GM12878 (cell line): Measurements from ENCODE around the gene DEFB123. TPM values are rescaled to one million over a fixed set of nuclear protein-coding genes. Genes with fewer than 3 reads are reported as not detected.
A peak's percentile ranks its signal among the peaks of the same experiment; 100 is the strongest.

Experiments
- ATAC-seq: fragments of 200-7000 bp; cut with Tn5 transposase; 3 replicates; pipeline ENCODE4 v1.9.1; 2020; ENCODE audit warnings: mild to moderate bottlenecking, moderate library complexity
- BruUV-seq: library from RNA; stranded (reverse); fragments of 400-500 nt; replicated peaks from 2 replicates; lab custom pipeline; 2021; lab: Mats Ljungman, UMichigan
- CTCF ChIA-PET: fragments of 300-600 bp; sonication (Branson Sonifier 250); formaldehyde crosslinking; extraction: SDS; loops from one replicate; lab custom pipeline; 2021; ENCODE audit warnings: inconsistent platforms; lab: Yijun Ruan, JAX
- POLR2A ChIA-PET: fragments of 350-600 bp; formaldehyde crosslinking; extraction: SDS; loops from one replicate; lab custom pipeline; 2021; ENCODE audit warnings: inconsistent platforms; lab: Charles Lee
- RAD21 ChIA-PET: fragments of 300-600 bp; sonication (Branson Sonifier 250); formaldehyde crosslinking; loops from one replicate; lab custom pipeline; 2023; ENCODE audit warnings: antibody characterized with exemption; ENCODE audit not compliant: unreplicated experiment; lab: Charles Lee
- SMC1A ChIA-PET: fragments of 300-600 bp; sonication (Branson Sonifier 250); formaldehyde crosslinking; loops from one replicate; lab custom pipeline; 2023; ENCODE audit not compliant: unreplicated experiment, uncharacterized antibody; lab: Charles Lee
- DNase-seq: peaks from one replicate; pipeline ENCODE4 v3.0.0-alpha.2; 2011; ENCODE audit warnings: low read depth, low spot score
- FAIRE-seq: peaks from 3 replicates; lab custom pipeline; 2011; peaks lifted over from hg19 to GRCh38; lab: Jason Lieb, UNC
- H2AFZ ChIP-seq: 2 replicates; pipeline ENCODE4 v1.6.0; 2011; ENCODE audit warnings: low read depth, low read length, control low read depth; ENCODE audit not compliant: control insufficient read depth
- H3K27ac ChIP-seq: 2 replicates; pipeline ENCODE4 v1.5.1; 2011; ENCODE audit warnings: control low read depth; ENCODE audit not compliant: control insufficient read depth, insufficient read depth
- H3K27me3 ChIP-seq, 2 experiments: replicated peaks in 1 of 2; 2 replicates each; pipeline versions ENCODE4 v1.6.0 to v1.6.1; 2011; ENCODE audit warnings: low read length in 1 of 2; ENCODE audit not compliant: control insufficient read depth in 2 of 2, insufficient read depth in 2 of 2
- H3K36me3 ChIP-seq, 2 experiments: 2 replicates each; pipeline ENCODE4 v1.5.1; 2011; ENCODE audit warnings: low read length in 1 of 2; ENCODE audit not compliant: control insufficient read depth in 2 of 2, insufficient read depth in 2 of 2
- H3K4me1 ChIP-seq: 2 replicates; pipeline ENCODE4 v1.6.1; 2011; ENCODE audit warnings: mild to moderate bottlenecking, low read length, moderate library complexity, mixed read lengths; ENCODE audit not compliant: control insufficient read depth, insufficient read depth
- H3K4me2 ChIP-seq: 2 replicates; pipeline ENCODE4 v1.6.0; 2011; ENCODE audit warnings: control low read depth; ENCODE audit not compliant: control insufficient read depth, insufficient read depth
- H3K4me3 ChIP-seq: fragments of 200-600 bp; sonication (generic); 2 replicates; pipeline ENCODE4 v1.5.1; 2016
- H3K79me2 ChIP-seq: 2 replicates; pipeline ENCODE4 v1.6.0; 2011; ENCODE audit warnings: low read length; ENCODE audit not compliant: control insufficient read depth, insufficient read depth
- H3K9ac ChIP-seq: 2 replicates; pipeline ENCODE4 v1.8.0; 2011; ENCODE audit warnings: low read length, control low read depth, mixed read lengths; ENCODE audit not compliant: control insufficient read depth, insufficient read depth
- H3K9me3 ChIP-seq: replicated peaks from 3 replicates; pipeline ENCODE4 v1.5.1; 2011; ENCODE audit warnings: mild to moderate bottlenecking, low read length; ENCODE audit not compliant: control insufficient read depth, insufficient read depth
- H4K20me1 ChIP-seq: 2 replicates; pipeline ENCODE4 v1.6.0; 2011; ENCODE audit not compliant: control insufficient read depth, insufficient read depth
- ASH2L ChIP-seq: fragments of 300-600, 200-600 bp; sonication (generic); IDR thresholded peaks from 2 replicates; pipeline ENCODE4 v1.6.1; 2017; ENCODE audit warnings: low read depth, mild to moderate bottlenecking, borderline replicate concordance
- BMI1 ChIP-seq: fragments of 450-650 bp; IDR thresholded peaks from 2 replicates; pipeline ENCODE4 v1.6.1; 2016; ENCODE audit warnings: mild to moderate bottlenecking, moderate library complexity, borderline replicate concordance
- EED ChIP-seq: sonication (generic); IDR thresholded peaks from 2 replicates; pipeline ENCODE4 v1.6.1; 2016; ENCODE audit warnings: antibody characterized with exemption, low read depth
- LARP7 ChIP-seq: fragments of 450-650 bp; IDR thresholded peaks from 2 replicates; pipeline ENCODE4 v1.6.1; 2017; ENCODE audit warnings: mild to moderate bottlenecking
- MTA2 ChIP-seq: fragments of 450-650 bp; IDR thresholded peaks from 2 replicates; pipeline ENCODE4 v1.6.1; 2016; ENCODE audit warnings: low read depth, mild to moderate bottlenecking, moderate library complexity
- NFIC ChIP-seq: IDR thresholded peaks from 2 replicates; pipeline ENCODE4 v1.6.1; 2012; ENCODE audit warnings: low read depth, mild to moderate bottlenecking, inconsistent platforms, low read length, moderate library complexity
- PBX3 ChIP-seq: IDR thresholded peaks from 2 replicates; pipeline ENCODE4 v1.6.1; 2011; ENCODE audit warnings: mild to moderate bottlenecking, low read depth, low read length, moderate library complexity; ENCODE audit not compliant: insufficient replicate concordance
- RAD21 ChIP-seq: IDR thresholded peaks from 2 replicates; pipeline ENCODE4 v1.6.1; 2011; ENCODE audit warnings: mild to moderate bottlenecking, low read depth, low read length, moderate library complexity; ENCODE audit not compliant: insufficient read depth
- RCOR1 ChIP-seq: conservative IDR thresholded peaks from 2 replicates; pipeline ENCODE4 v1.6.1; 2012; ENCODE audit warnings: low read depth, low read length, improper control_type of control experiment
- SIX5 ChIP-seq: IDR thresholded peaks from 2 replicates; pipeline ENCODE4 v1.6.1; 2011; ENCODE audit warnings: mild to moderate bottlenecking, low read depth, low read length, moderate library complexity; ENCODE audit not compliant: severe bottlenecking
- STAT3 ChIP-seq: IDR thresholded peaks from 2 replicates; pipeline ENCODE4 v1.6.1; 2011; ENCODE audit warnings: low read depth, low read length, improper control_type of control experiment
- WGBS: methylation state at CpG from one replicate; pipeline ENCODE4 v1.1.6; 2016; ENCODE audit warnings: low lambda C conversion rate; ENCODE audit not compliant: insufficient replicate concordance, insufficient coverage; ENCODE audit errors: missing lambda C conversion rate; 5-methylcytosine and 5-hydroxymethylcytosine counted together
- in situ Hi-C: fragments of 300-500 bp; cut with MboI; formaldehyde crosslinking; loops from 9 replicates; pipeline ENCODE4 v1.14.3; 2018; ENCODE audit warnings: mixed read lengths
- intact Hi-C: fragments of 100-400 bp; cut with micrococcal nuclease; formaldehyde crosslinking; loops from one replicate; pipeline ENCODE4 v1.14.2; 2022; ENCODE audit not compliant: unreplicated experiment
- polyA plus RNA-seq, 11 experiments: library from polyadenylated mRNA; depleted of rRNA in 4 of 11; unstranded in 6 of 11; stranded (reverse) in 5 of 11; fragments of >200 nt; fragmentation: Nextera tagmentation in 4 of 11; fragmentation: Illumina TruSeq in 1 of 11; extraction: Ambion mirVana in 4 of 11; extraction: Trizol in 1 of 11; gene quantifications; 1 replicate in 1 of 11; 2 replicates in 10 of 11; pipeline versions ENCODE4 v1.2.1 to v1.2.3, GENCODE V29; 2011 to 2016; ENCODE audit warnings: inconsistent platforms in 2 of 11, missing spikeins in 2 of 11, low read depth in 1 of 11
- total RNA-seq, 4 experiments: library from RNA; depleted of rRNA in 3 of 4; stranded (reverse); fragments of >200 nt in 3 of 4; fragmentation: Illumina TruSeq in 1 of 4; extraction: Trizol in 1 of 4; gene quantifications; 2 replicates each; pipeline versions ENCODE4 v1.2.1 to v1.2.3, GENCODE V29; 2013 to 2021

Gene DEFB123
- total and polyA plus RNA-seq, 10 of the 15 experiments (the other 5 are each of a cell fraction or from before 2014, with no cell fraction given), result not detected

GRCh38 chr20:31473331-31474096, 33.1 kb downstream of the DEFB123 start:
- DNase-seq (no peak), FAIRE-seq (no peak), ATAC-seq (peak; percentile 38)
- Histone ChIP-seq H3K9me3 (no peaks in the 10 kb centered on the region), H3K79me2 (no peaks in the 10 kb centered on the region), H3K27me3 (peaks cover 10 to 13% of the 10 kb centered on the region in 2 experiments), H4K20me1 (no peaks in the 10 kb centered on the region), H3K36me3 (no peaks in the 10 kb centered on the region), H3K9ac (no peak overlapping the region), H3K27ac (no peak overlapping the region), H3K4me3 (no peak overlapping the region), H3K4me2 (no peak overlapping the region), H2AFZ (no peak overlapping the region), H3K4me1 (peaks cover 4% of the 10 kb centered on the region)
- in situ Hi-C loops (no loop called here), intact Hi-C loops (no loop called here)
- 59% methylated on average over 5 of the region's 5 CpGs for WGBS
- ChIA-PET SMC1A (interaction anchor here (1.0 kb wide), 2 partner anchors 12 to 30 kb away, joined by 3 to 4 read pairs; no protein-coding TSS in a partner anchor), POLR2A (no interaction called here), RAD21 (interaction anchor here (1.4 kb wide), 1 partner anchor 29 kb away, joined by 5 read pairs; no protein-coding TSS in a partner anchor), CTCF (interaction anchor here (0.6 to 2.7 kb wide), 5 partner anchors 12 to 30 kb away, joined by 3 to 18 read pairs (median 4); no protein-coding TSS in a partner anchor)
- TF ChIP-seq SIX5, result no peak
- no peak for TF ChIP-seq ASH2L
- TF ChIP-seq EED, result no peak
- no peak for TF ChIP-seq STAT3
- no peak for TF ChIP-seq PBX3
- no peak for TF ChIP-seq NFIC
- TF ChIP-seq MTA2, result no peak
- TF ChIP-seq BMI1, result no peak
- TF ChIP-seq RCOR1, result no peak
- TF ChIP-seq LARP7, result no peak
- TF ChIP-seq RAD21, result no peak
- no TSS peak for BruUV-seq
